Left hindlimb (tissue), 1 donor: ENCODE measurements around the gene PKD1.
"Not testable (repeated sequence)": the region's sequence is repeated elsewhere in the genome, so short reads cannot be mapped to it uniquely, and the experiment has no call there.

ENCODE experiments used
- DNase-seq: peaks from one replicate; pipeline ENCODE4 v3.0.0-alpha.2; 2018

The PKD1 gene

GRCh38 chr16:2149630-2150417 is 14.1 kb upstream of the PKD1 start:
- no peak for DNase-seq

- no peak for DNase-seq
These were observed 13.3 kb upstream of the PKD1 start for GRCh38 chr16:2148714-2149629.

- DNase-seq: peak; percentile 81
These were observed 12.4 kb upstream of the PKD1 start, which contains the start of gene RAB26 for GRCh38 chr16:2147981-2148671. Gene RAB26 (plus strand): TSS chr16:2148625. CDS start chr16:2148784, 159 bp downstream.

GRCh38 chr16:2147378-2147777 is 11.7 kb upstream of the PKD1 start:
- no peak for DNase-seq

- peak; percentile 8 for DNase-seq
These were observed 10.1 kb upstream of the PKD1 start for GRCh38 chr16:2145843-2146242.

- DNase-seq: peak; percentile 28
These were observed 8.3 kb upstream of the PKD1 start for GRCh38 chr16:2143878-2144485.

GRCh38 chr16:2142942-2143877 is 7.5 kb upstream of the PKD1 start:
- DNase-seq: peak; percentile 28

GRCh38 chr16:2135071-2135470 is 627 bp downstream of the PKD1 start:
- DNase-seq: not testable (repeated sequence)

GRCh38 chr16:2133797-2134196 is 1.9 kb downstream of the PKD1 start:
- DNase-seq: not testable (repeated sequence)

GRCh38 chr16:2129890-2130447 is 5.7 kb downstream of the PKD1 start:
- DNase-seq: not testable (repeated sequence)

GRCh38 chr16:2129251-2129650 is 6.4 kb downstream of the PKD1 start:
- DNase-seq: not testable (repeated sequence)

- DNase-seq: peak; percentile 65
These were observed 7.9 kb downstream of the PKD1 start for GRCh38 chr16:2127630-2128280.

GRCh38 chr16:2126928-2127556 is 8.7 kb downstream of the PKD1 start:
- DNase-seq: peak; percentile 39

GRCh38 chr16:2126161-2126743 is 9.4 kb downstream of the PKD1 start:
- peak; percentile 81 for DNase-seq

GRCh38 chr16:2125609-2126008 is 10.1 kb downstream of the PKD1 start:
- DNase-seq: not testable (repeated sequence)

GRCh38 chr16:2124694-2125444 is 10.8 kb downstream of the PKD1 start:
- peak; percentile 92 for DNase-seq

- not testable (repeated sequence) for DNase-seq
These were observed 11.4 kb downstream of the PKD1 start for GRCh38 chr16:2124377-2124693.

- not testable (repeated sequence) for DNase-seq
These were observed 11.9 kb downstream of the PKD1 start for GRCh38 chr16:2123706-2124376.
